Subcutaneous adipose tissue (tissue), 4 donors: ENCODE measurements around the gene DCBLD2. TPM values are rescaled to one million over a fixed set of nuclear protein-coding genes. Genes with fewer than 3 reads are reported as not detected.

Experiments used
- total RNA-seq, 4 donors: library from RNA; depleted of rRNA; stranded (reverse); fragments of >200 nt; gene quantifications; one replicate each; pipeline ENCODE4 v1.1.0, GENCODE V29; 2016
- TF ChIP-seq, protein P1 (sequence below): fragments of 450-650 bp; IDR thresholded peaks from one replicate; pipeline ENCODE4 v1.5.1; 2016; ENCODE audit warnings: low read depth, mild to moderate bottlenecking, control low read depth, antibody characterized with exemption, moderate library complexity

Gene DCBLD2, protein sequence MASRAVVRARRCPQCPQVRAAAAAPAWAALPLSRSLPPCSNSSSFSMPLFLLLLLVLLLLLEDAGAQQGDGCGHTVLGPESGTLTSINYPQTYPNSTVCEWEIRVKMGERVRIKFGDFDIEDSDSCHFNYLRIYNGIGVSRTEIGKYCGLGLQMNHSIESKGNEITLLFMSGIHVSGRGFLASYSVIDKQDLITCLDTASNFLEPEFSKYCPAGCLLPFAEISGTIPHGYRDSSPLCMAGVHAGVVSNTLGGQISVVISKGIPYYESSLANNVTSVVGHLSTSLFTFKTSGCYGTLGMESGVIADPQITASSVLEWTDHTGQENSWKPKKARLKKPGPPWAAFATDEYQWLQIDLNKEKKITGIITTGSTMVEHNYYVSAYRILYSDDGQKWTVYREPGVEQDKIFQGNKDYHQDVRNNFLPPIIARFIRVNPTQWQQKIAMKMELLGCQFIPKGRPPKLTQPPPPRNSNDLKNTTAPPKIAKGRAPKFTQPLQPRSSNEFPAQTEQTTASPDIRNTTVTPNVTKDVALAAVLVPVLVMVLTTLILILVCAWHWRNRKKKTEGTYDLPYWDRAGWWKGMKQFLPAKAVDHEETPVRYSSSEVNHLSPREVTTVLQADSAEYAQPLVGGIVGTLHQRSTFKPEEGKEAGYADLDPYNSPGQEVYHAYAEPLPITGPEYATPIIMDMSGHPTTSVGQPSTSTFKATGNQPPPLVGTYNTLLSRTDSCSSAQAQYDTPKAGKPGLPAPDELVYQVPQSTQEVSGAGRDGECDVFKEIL
- 10 to 100 TPM; 29.2 to 48.4 (median 31.2) TPM for total RNA-seq

DNA sequence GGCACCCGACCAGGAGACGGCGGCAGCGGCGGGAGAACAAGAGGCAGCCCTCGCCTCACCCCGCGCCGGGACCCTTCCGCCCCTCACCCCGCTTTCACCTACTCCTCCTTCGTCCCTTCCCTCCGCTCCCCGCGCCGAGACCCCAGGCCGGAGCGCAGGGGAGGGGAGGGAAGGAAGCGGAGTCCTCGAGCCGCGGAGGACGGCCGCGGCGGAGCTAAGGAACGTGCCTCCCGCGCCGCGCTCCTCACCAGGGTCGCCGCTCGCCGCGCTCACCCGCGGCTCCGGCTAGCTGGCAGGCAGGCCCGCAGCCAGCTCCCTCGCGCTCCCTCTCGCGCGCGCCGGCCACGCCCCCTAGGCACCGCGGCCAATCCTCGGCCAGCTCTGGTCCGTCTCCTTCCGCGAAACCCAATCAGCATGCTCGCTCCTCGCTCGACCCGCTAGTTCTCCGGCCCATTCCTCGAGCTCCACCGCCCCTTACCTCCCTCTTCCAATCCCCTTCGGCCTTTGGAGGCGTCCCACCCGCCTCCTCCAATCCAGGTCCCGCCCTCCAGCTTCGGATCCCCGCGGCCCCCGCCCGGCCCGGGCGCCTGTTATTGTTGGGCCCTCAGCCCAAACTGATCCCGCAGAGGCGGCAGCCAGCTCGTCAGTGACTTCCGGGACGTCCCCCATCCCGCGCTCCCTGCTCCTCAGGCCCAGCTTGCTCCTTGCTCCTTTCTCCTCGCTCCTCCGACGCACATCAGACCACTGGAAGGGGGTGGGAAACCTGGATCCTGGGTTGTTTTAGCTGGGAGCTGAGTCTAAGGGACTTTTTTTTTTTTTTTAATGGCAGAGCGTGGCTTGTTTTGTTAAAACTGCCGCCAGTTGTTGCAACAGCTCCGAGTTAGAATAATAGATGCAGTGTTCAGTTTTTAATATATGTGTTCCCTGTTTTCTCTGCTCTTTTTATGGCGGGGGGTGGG lies at the start of gene DCBLD2:
DCBLD2 (minus strand) TSS at position 304 of the 959 bp plus-strand sequence. CDS start 369 bp downstream, outside the sequence.
- TF ChIP-seq, protein P1, sequence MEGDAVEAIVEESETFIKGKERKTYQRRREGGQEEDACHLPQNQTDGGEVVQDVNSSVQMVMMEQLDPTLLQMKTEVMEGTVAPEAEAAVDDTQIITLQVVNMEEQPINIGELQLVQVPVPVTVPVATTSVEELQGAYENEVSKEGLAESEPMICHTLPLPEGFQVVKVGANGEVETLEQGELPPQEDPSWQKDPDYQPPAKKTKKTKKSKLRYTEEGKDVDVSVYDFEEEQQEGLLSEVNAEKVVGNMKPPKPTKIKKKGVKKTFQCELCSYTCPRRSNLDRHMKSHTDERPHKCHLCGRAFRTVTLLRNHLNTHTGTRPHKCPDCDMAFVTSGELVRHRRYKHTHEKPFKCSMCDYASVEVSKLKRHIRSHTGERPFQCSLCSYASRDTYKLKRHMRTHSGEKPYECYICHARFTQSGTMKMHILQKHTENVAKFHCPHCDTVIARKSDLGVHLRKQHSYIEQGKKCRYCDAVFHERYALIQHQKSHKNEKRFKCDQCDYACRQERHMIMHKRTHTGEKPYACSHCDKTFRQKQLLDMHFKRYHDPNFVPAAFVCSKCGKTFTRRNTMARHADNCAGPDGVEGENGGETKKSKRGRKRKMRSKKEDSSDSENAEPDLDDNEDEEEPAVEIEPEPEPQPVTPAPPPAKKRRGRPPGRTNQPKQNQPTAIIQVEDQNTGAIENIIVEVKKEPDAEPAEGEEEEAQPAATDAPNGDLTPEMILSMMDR: no peak

DNA sequence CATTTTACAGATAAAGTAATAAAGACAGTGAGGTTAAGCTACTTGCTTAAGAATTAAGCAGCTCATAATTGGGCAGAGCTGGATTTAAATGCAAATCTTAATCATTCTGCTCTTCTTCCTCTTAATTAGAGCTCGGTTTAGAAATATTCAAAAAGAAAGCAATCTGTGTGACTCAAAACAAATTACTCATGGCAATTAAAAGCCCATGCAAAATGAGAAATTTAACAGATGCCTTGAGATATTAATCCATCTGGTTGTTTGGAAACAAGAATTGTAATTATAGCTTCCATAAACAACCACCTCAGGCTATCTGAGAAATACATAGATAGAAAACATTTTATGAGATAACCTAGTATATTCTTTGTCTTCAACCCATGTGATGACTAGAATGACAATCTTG lies 44.2 kb upstream of the DCBLD2 start:
- TF ChIP-seq, protein P1: no peak

DNA sequence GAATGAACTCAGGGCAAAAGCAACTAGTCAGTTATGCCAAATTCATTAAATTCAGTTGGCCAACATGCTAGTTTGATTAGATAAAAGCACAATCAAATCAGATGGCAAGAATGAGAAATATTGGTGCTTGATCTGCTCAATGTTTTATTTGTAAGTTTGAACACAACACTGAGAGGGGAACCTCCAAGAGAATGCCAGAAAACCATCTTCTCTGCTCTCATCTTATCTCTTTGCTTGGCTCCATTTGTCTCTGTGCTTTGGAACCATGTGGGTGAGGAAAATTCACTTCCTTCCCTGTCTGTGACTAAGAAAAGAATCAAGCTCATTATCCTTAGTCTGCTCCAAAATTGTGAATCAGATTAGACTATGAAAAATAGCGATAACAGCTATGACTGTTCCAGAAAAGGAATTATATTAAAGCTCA lies 43.6 kb upstream of the DCBLD2 start:
- TF ChIP-seq, protein P1: no peak

DNA sequence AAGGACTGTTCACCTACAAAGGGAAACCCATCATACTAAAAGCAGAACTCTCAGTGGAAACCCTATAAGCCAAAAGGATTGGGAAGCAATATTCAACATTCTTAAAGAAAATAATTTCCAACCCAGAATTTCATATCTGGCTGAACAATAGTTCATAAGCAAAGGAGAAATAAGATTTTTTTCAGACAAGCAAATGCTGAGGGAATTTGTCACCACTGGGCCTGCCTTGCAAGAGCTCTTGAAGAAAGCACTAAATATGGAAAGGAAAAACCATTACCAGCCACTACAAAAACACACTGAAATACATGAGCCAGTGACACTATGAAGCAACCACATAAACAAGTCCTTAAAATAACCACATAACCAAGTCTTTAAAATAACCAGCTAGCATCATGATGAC lies 28.9 kb upstream of the DCBLD2 start:
- TF ChIP-seq, protein P1: no peak

DNA sequence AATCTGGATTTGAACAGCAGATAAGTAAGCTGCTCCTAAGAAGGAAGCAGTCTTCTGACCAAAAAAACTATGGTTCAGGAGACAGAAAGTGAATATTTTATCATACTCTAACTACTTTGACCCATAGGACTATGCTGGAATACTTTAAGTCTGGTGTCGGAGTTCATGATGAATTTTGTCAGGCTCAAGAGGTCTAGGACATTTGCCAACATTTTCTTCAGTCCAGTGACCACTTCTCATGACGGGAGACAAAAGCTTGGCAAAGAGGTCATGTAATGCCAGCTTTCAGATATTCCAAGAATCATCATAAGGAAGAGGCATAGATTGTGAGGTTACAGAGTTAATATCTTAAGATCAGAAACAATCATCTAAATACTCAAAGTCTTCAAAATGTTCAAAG lies 20.5 kb upstream of the DCBLD2 start:
- TF ChIP-seq, protein P1: no peak

DNA sequence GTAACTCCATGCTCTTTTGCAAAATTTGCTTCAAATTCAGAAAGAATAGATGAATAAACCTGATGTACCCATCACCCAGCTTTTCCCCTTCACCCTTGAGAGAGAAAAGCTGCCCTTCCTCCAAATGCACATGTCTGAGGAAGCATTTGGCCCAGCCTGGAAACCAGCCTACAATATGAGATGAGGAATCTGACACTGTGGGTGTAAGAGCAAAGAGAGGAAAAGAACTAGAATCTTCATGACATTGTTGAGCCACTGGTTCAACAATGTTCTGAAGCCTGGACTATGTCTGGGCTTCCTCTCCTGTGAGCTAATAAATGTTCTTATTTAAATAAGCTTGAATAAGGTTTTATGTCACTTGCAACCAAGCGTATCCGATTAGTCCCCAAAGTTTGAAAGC lies 18.7 kb upstream of the DCBLD2 start:
- TF ChIP-seq, protein P1: no peak
